Naive thymus-derived CD4-positive, alpha-beta T cell (primary cell): ENCODE measurements around the gene PITPNC1. TPM values are rescaled to one million over a fixed set of nuclear protein-coding genes. Genes with fewer than 3 reads are reported as not detected.

Experiments
- ATAC-seq: fragments of 150-1000 bp; cut with Tn5 transposase; 2 replicates; pipeline ENCODE4 v1.10.0; 2021; ENCODE audit warnings: mild to moderate bottlenecking, moderate library complexity
- CTCF ChIA-PET: fragments of 350-600 bp; sonication (Branson Sonifier 250); formaldehyde crosslinking; loops from one replicate; lab custom pipeline; 2021; ENCODE audit warnings: antibody characterized with exemption; lab: Charles Lee
- POLR2A ChIA-PET: fragments of 350-600 bp; sonication (Branson Sonifier 250); formaldehyde crosslinking; loops from one replicate; lab custom pipeline; 2021; ENCODE audit warnings: antibody characterized with exemption, inconsistent platforms; lab: Charles Lee
- DNase-seq, 9 donors: peaks; one replicate each; pipeline versions ENCODE4 v3.0.0 to v3.0.0-alpha.2; 2020 to 2022; ENCODE audit warnings: mixed read lengths in 1 of 9
- H3K27ac ChIP-seq: one replicate; pipeline ENCODE4 v1.7.0; 2013; ENCODE audit warnings: mild to moderate bottlenecking, low read depth, low read length, moderate library complexity
- H3K27me3 ChIP-seq, 2 donors: one replicate each; pipeline ENCODE4 v1.7.0; 2013; ENCODE audit warnings: low read length in 2 of 2, mild to moderate bottlenecking in 2 of 2, moderate library complexity in 2 of 2; ENCODE audit not compliant: control insufficient read depth in 2 of 2, insufficient read depth in 2 of 2
- H3K36me3 ChIP-seq, 3 experiments: 1 replicate in 2 of 3; 2 replicates in 1 of 3; pipeline ENCODE4 v1.7.0; 2013; ENCODE audit warnings: low read length in 3 of 3, mild to moderate bottlenecking in 3 of 3, moderate library complexity in 1 of 3; ENCODE audit not compliant: insufficient read depth in 3 of 3, control insufficient read depth in 2 of 3
- H3K4me1 ChIP-seq, 2 donors: one replicate each; pipeline ENCODE4 v1.7.0; 2013; ENCODE audit warnings: low read length in 2 of 2, mild to moderate bottlenecking in 2 of 2, moderate library complexity in 1 of 2; ENCODE audit not compliant: control insufficient read depth in 2 of 2, insufficient read depth in 2 of 2
- H3K4me3 ChIP-seq: 2 replicates; pipeline ENCODE4 v1.7.0; 2013; ENCODE audit warnings: mild to moderate bottlenecking, low read length
- H3K9me3 ChIP-seq, 3 experiments: 1 replicate in 2 of 3; 2 replicates in 1 of 3; pipeline ENCODE4 v1.7.0; 2013; ENCODE audit warnings: low read length in 3 of 3; ENCODE audit not compliant: control insufficient read depth in 2 of 3
- H3K27ac Mint-ChIP-seq, 9 donors: one replicate each; pipeline ENCODE4 v1.8.0; 2020 to 2022; ENCODE audit warnings: mixed read lengths in 9 of 9, mild to moderate bottlenecking in 8 of 9, moderate library complexity in 5 of 9, inconsistent platforms in 2 of 9
- H3K27me3 Mint-ChIP-seq, 5 donors: one replicate each; pipeline ENCODE4 v1.8.0; 2021 to 2022; ENCODE audit warnings: mixed read lengths in 5 of 5, mild to moderate bottlenecking in 1 of 5
- H3K36me3 Mint-ChIP-seq, 5 donors: one replicate each; pipeline ENCODE4 v1.8.0; 2020 to 2022; ENCODE audit warnings: mixed read lengths in 5 of 5, mild to moderate bottlenecking in 3 of 5, inconsistent platforms in 1 of 5
- H3K4me1 Mint-ChIP-seq, 7 donors: one replicate each; pipeline ENCODE4 v1.8.0; 2020 to 2022; ENCODE audit warnings: mixed read lengths in 7 of 7, mild to moderate bottlenecking in 3 of 7, inconsistent platforms in 1 of 7
- H3K4me3 Mint-ChIP-seq, 10 donors: one replicate each; pipeline ENCODE4 v1.8.0; 2020 to 2022; ENCODE audit warnings: mild to moderate bottlenecking in 10 of 10, mixed read lengths in 10 of 10, moderate library complexity in 6 of 10, inconsistent platforms in 2 of 10
- H3K9me3 Mint-ChIP-seq, 11 donors: one replicate each; pipeline ENCODE4 v1.8.0; 2020 to 2022; ENCODE audit warnings: mixed read lengths in 11 of 11, mild to moderate bottlenecking in 4 of 11, inconsistent platforms in 1 of 11, moderate library complexity in 1 of 11
- intact Hi-C, 2 donors: fragments of 100-400 bp; cut with micrococcal nuclease; formaldehyde crosslinking; loops; one replicate each; pipeline ENCODE4 v1.15.1; 2023
- polyA plus RNA-seq, 2 donors: library from polyadenylated mRNA; unstranded; fragments of 300-500 nt; fragmentation: Illumina TruSeq; gene quantifications; one replicate each; pipeline ENCODE4 v1.2.3, GENCODE V29; 2021
- total RNA-seq, 6 experiments: library from RNA in 5 of 6; stranded (reverse) in 5 of 6; gene quantifications; 1 replicate in 5 of 6; 2 replicates in 1 of 6; pipeline ENCODE4 v1.2.3 and lab custom pipeline; 2021 to 2026

The PITPNC1 gene
- total and polyA plus RNA-seq, 7 experiments from 2014 or later, result 53.1 to 148 (median 102) TPM

- Histone ChIP-seq H3K4me1 (peaks cover 69 to 79% of the 10 kb centered on the region in 2 donors), H3K27me3 (no peaks in the 10 kb centered on the region), H3K9me3 (no peaks in the 10 kb centered on the region), H3K4me3 (peak overlapping the region; percentile 10), H3K27ac (peak overlapping the region; percentile 69), H3K36me3 (no peaks in the 10 kb centered on the region)
- intact Hi-C loops, result no loop called here
- ChIA-PET POLR2A (interaction anchor here (0.6 to 13.5 kb wide), 7 partner anchors 13 to 71 kb away, joined by 3 to 335 read pairs (median 6); no protein-coding TSS in a partner anchor), CTCF (interaction anchor here (0.6 to 4.8 kb wide), 6 partner anchors 8 to 70 kb away, joined by 3 to 31 read pairs (median 4); no protein-coding TSS in a partner anchor)
- peaks cover 0 to 2% (median 0%) of the 10 kb centered on the region in 11 donors for H3K9me3 Mint-ChIP-seq
- peaks cover 0 to 25% (median 5%) of the 10 kb centered on the region in 5 donors for H3K36me3 Mint-ChIP-seq
- no peaks in the 10 kb centered on the region for H3K27me3 Mint-ChIP-seq
- H3K27ac Mint-ChIP-seq, result peak overlapping the region; percentile 84 to 100 (median 96)
- H3K4me3 Mint-ChIP-seq, result peak overlapping the region; percentile 68 to 83 (median 78)
- DNase-seq (peak in 2 of 9 donors; percentile 41 to 51), ATAC-seq (peak; percentile 46)
- H3K4me1 Mint-ChIP-seq, result peaks cover 58 to 99% (median 88%) of the 10 kb centered on the region in 7 donors
Observed at GRCh38 chr17:67449845-67450755, 73.0 kb downstream of the PITPNC1 start.

DNA sequence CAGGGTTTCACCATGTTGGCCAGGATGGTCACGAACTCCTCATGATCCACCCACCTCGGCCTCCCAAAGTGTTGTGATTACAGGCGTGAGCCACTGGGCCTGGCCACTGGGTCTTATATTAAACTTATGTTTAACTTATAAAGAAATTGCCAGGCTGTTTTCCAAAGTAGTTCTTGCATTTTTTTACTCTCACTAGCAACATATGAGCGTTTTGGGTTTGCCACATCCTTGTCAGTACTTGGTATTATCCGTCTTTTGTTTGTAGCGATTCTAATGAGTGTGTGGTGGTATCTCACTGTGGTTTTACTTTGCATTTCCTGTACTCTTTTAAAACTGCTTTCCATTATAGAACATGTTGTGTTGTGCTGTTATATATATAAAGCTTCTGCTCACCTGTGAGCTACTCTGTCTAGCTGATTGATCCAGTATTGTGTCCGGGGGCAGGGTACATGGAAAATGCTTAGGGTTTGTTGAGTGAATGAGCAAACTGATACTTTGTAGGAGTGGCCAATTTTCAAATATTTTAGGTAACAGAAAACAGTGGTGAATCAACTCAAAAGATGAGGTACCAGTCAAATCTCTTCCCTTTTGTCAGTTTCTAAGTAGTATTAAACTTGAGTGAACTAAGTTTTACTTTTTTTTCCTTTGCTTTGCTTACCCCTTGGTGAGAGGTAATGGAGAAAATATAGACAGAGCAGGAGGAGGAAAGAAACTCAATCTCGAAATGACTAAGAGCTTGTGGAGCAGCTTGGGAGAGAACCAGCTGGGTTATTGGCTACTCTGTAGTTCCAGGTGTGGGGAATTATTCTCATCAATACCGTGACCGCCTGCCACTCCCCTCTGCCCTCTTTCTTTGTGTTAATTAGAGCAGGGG, 75.8 kb downstream of the PITPNC1 start:
- Mint-ChIP-seq H3K4me1 (peaks cover 63 to 100% (median 92%) of the 10 kb centered on the region in 7 donors), H3K4me3 (peak overlapping the region; percentile 17 to 88 (median 78)), H3K27ac (peak overlapping the region; percentile 84 to 100 (median 96)), H3K36me3 (peaks cover under 1 to 33% (median 10%) of the 10 kb centered on the region in 5 donors), H3K9me3 (peaks cover under 1 to 5% (median 2%) of the 10 kb centered on the region in 11 donors), H3K27me3 (no peaks in the 10 kb centered on the region)
- Histone ChIP-seq H3K4me3 (peak overlapping the region; percentile 7), H3K4me1 (peaks cover 77% of the 10 kb centered on the region in 2 donors), H3K27ac (peak overlapping the region; percentile 69), H3K9me3 (peaks cover 0 to 3% (median 3%) of the 10 kb centered on the region in 3 experiments), H3K27me3 (no peaks in the 10 kb centered on the region), H3K36me3 (peaks cover 0 to 3% (median 0%) of the 10 kb centered on the region in 3 experiments)
- peak in 8 of 9 donors; percentile 36 to 86 (median 78) for DNase-seq
- intact Hi-C loops, result loop anchor here (1.0 to 2.0 kb wide), 7 partner anchors 10 to 62 kb away; no protein-coding TSS in a partner anchor
- ATAC-seq, result peak; percentile 93
- POLR2A ChIA-PET, result interaction anchor here (0.8 to 13.5 kb wide), 11 partner anchors 9 to 74 kb away, joined by 3 to 335 read pairs (median 10); no protein-coding TSS in a partner anchor
- CTCF ChIA-PET, result interaction anchor here (0.6 to 4.8 kb wide), 8 partner anchors 10 to 78 kb away, joined by 3 to 31 read pairs (median 4); no protein-coding TSS in a partner anchor

DNA sequence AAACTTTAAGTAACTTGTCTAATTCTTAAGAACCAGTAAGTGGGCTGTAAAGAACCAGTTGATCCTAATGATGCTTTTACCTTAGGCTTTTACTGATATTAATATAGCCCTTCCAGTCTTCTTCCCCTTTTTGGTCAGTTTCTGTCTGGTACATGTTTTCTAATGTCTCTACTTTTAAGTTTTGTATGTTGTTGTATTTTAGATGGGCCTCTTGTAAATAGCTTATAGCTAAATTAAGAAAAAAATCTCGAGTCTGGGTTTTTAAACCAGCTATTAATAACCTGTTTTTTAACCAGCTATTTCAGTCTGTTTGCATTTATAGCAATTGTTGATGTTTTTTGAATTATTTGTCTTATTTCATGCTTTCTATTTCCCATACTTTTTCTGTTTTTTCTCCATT, 79.0 kb downstream of the PITPNC1 start:
- no peaks in the 10 kb centered on the region for H3K27me3 Mint-ChIP-seq
- POLR2A ChIA-PET, result interaction anchor here (0.6 to 13.5 kb wide), 4 partner anchors 10 to 78 kb away, joined by 3 to 335 read pairs (median 30); no protein-coding TSS in a partner anchor
- CTCF ChIA-PET, result interaction anchor here (0.5 to 3.0 kb wide), 7 partner anchors 11 to 77 kb away, joined by 3 to 16 read pairs (median 6); no protein-coding TSS in a partner anchor
- peaks cover 6 to 19% (median 10%) of the 10 kb centered on the region in 11 donors for H3K9me3 Mint-ChIP-seq
- ATAC-seq, result no peak
- H3K4me3 ChIP-seq, result no peak overlapping the region
- H3K4me1 ChIP-seq, result peaks cover 46 to 49% of the 10 kb centered on the region in 2 donors
- peaks cover 0 to 6% (median 0%) of the 10 kb centered on the region in 3 experiments for H3K36me3 ChIP-seq
- no peaks in the 10 kb centered on the region for H3K27me3 ChIP-seq
- DNase-seq, result no peak
- peaks cover 48 to 94% (median 84%) of the 10 kb centered on the region in 7 donors for H3K4me1 Mint-ChIP-seq
- peak overlapping the region in 7 of 10 donors; percentile 16 to 83 (median 47) for H3K4me3 Mint-ChIP-seq
- peak overlapping the region; percentile 24 to 97 (median 93) for H3K27ac Mint-ChIP-seq
- H3K27ac ChIP-seq, result peak overlapping the region; percentile 32
- H3K36me3 Mint-ChIP-seq, result peaks cover 6 to 39% (median 26%) of the 10 kb centered on the region in 5 donors
- intact Hi-C loops, result loop anchor here in 1 of 2 donors (2.0 kb wide), 1 partner anchor 15 kb away; no protein-coding TSS in a partner anchor
- peaks cover 0 to 6% (median 3%) of the 10 kb centered on the region in 3 experiments for H3K9me3 ChIP-seq

GRCh38 chr17:67456889-67457288, 79.8 kb downstream of the PITPNC1 start:
- H3K27ac ChIP-seq, result peak overlapping the region; percentile 33
- no peak overlapping the region for H3K4me3 ChIP-seq
- peaks cover 6 to 19% (median 10%) of the 10 kb centered on the region in 11 donors for H3K9me3 Mint-ChIP-seq
- DNase-seq (no peak), ATAC-seq (no peak)
- peaks cover 0 to 6% (median 0%) of the 10 kb centered on the region in 3 experiments for H3K36me3 ChIP-seq
- peaks cover 44 to 47% of the 10 kb centered on the region in 2 donors for H3K4me1 ChIP-seq
- ChIA-PET CTCF (interaction anchor here (0.8 to 3.0 kb wide), 6 partner anchors 11 to 78 kb away, joined by 4 to 16 read pairs (median 6); no protein-coding TSS in a partner anchor), POLR2A (interaction anchor here (1.4 to 13.5 kb wide), 3 partner anchors 9 to 20 kb away, joined by 9 to 335 read pairs (median 52); no protein-coding TSS in a partner anchor)
- intact Hi-C loops, result loop anchor here in 1 of 2 donors (1.0 to 2.0 kb wide), 2 partner anchors 9 to 16 kb away; no protein-coding TSS in a partner anchor
- H3K27me3 ChIP-seq, result no peaks in the 10 kb centered on the region
- peak overlapping the region in 7 of 10 donors; percentile 17 to 83 (median 30) for H3K4me3 Mint-ChIP-seq
- H3K4me1 Mint-ChIP-seq, result peaks cover 46 to 94% (median 87%) of the 10 kb centered on the region in 7 donors
- H3K27ac Mint-ChIP-seq, result peak overlapping the region; percentile 56 to 97 (median 93)
- H3K27me3 Mint-ChIP-seq, result no peaks in the 10 kb centered on the region
- H3K36me3 Mint-ChIP-seq, result peaks cover 6 to 38% (median 27%) of the 10 kb centered on the region in 5 donors
- H3K9me3 ChIP-seq, result peaks cover 0 to 6% (median 3%) of the 10 kb centered on the region in 3 experiments

DNA sequence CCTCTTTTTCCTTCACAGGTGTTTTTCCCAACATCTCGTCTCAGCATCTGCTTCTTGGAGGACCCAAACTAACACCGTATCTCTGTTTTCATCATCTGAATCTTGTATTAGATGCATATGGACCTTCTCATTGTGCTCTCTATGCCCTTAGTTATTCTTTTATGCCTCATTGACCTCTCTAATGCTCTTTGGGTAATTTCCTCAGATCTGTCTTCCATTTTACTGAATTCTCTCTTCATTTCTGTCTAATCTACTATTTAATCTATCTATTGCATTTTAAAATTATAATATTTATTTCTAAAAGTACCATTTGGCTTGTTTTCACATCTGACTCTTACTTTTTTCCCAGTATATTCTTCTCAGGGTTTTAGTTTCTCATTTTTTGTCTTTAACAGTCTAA, 81.1 kb downstream of the PITPNC1 start:
- Histone ChIP-seq H3K36me3 (peaks cover 0 to 6% (median 0%) of the 10 kb centered on the region in 3 experiments), H3K27me3 (no peaks in the 10 kb centered on the region), H3K4me3 (no peak overlapping the region), H3K27ac (peak overlapping the region; percentile 32), H3K4me1 (peaks cover 42 to 49% of the 10 kb centered on the region in 2 donors), H3K9me3 (peaks cover 0 to 6% (median 3%) of the 10 kb centered on the region in 3 experiments)
- ChIA-PET POLR2A (interaction anchor here (0.6 to 13.5 kb wide), 4 partner anchors 11 to 59 kb away, joined by 3 to 335 read pairs (median 4); no protein-coding TSS in a partner anchor), CTCF (interaction anchor here (1.3 kb wide), 1 partner anchor 10 kb away, joined by 3 read pairs; no protein-coding TSS in a partner anchor)
- no peak for DNase-seq
- H3K27ac Mint-ChIP-seq, result peak overlapping the region; percentile 32 to 97 (median 91)
- H3K4me3 Mint-ChIP-seq, result peak overlapping the region in 6 of 10 donors; percentile 4 to 83 (median 46)
- peaks cover 6 to 19% (median 10%) of the 10 kb centered on the region in 11 donors for H3K9me3 Mint-ChIP-seq
- H3K4me1 Mint-ChIP-seq, result peaks cover 42 to 93% (median 86%) of the 10 kb centered on the region in 7 donors
- H3K27me3 Mint-ChIP-seq, result no peaks in the 10 kb centered on the region
- intact Hi-C loops, result no loop called here
- ATAC-seq, result no peak
- H3K36me3 Mint-ChIP-seq, result peaks cover 6 to 33% (median 27%) of the 10 kb centered on the region in 5 donors
